SU-DHL-6 (cell line): ENCODE data around the gene UGT1A10.

Experiments used
- H2AFZ ChIP-seq: fragments of 200-600 bp; sonication (generic); 2 replicates; pipeline ENCODE4 v1.6.1; 2014; ENCODE audit warnings: low read depth, mild to moderate bottlenecking, moderate library complexity, mixed read lengths, antibody characterized with exemption, low read length; ENCODE audit not compliant: severe bottlenecking
- H3F3A ChIP-seq: fragments of 200-600 bp; shearing (Covaris generic); 2 replicates; pipeline ENCODE4 v1.6.0; 2016; ENCODE audit warnings: antibody characterized with exemption, mild to moderate bottlenecking; ENCODE audit not compliant: insufficient read depth
- H3K27ac ChIP-seq: fragments of 200-600 bp; sonication (generic); 2 replicates; pipeline ENCODE4 v1.5.1; 2016; ENCODE audit warnings: low read depth, mild to moderate bottlenecking, low read length, moderate library complexity, mixed read lengths
- H3K27me3 ChIP-seq: fragments of 200-600 bp; sonication (generic), shearing (Covaris generic); 2 replicates; pipeline ENCODE4 v1.6.0; 2014; ENCODE audit warnings: mild to moderate bottlenecking, low read length
- H3K36me3 ChIP-seq: fragments of 200-600 bp; sonication (generic); 2 replicates; pipeline ENCODE4 v1.6.1; 2014; ENCODE audit warnings: mild to moderate bottlenecking, low read length, mixed read lengths
- H3K4me2 ChIP-seq: fragments of 300-600, 200-600 bp; shearing (Covaris generic), sonication (generic); 2 replicates; pipeline ENCODE4 v1.6.0; 2014; ENCODE audit warnings: low read length, low read depth, mild to moderate bottlenecking; ENCODE audit not compliant: poor library complexity, severe bottlenecking
- H3K4me3 ChIP-seq: fragments of 200-600 bp; sonication (generic); 2 replicates; pipeline ENCODE4 v1.5.1; 2014; ENCODE audit warnings: antibody characterized with exemption, low read length, mild to moderate bottlenecking, mixed read lengths; ENCODE audit not compliant: insufficient read depth, poor library complexity, severe bottlenecking
- H3K79me2 ChIP-seq: fragments of 200-600 bp; sonication (generic); 2 replicates; pipeline ENCODE4 v1.6.1; 2014; ENCODE audit warnings: mild to moderate bottlenecking, low read length, moderate library complexity; ENCODE audit not compliant: insufficient read depth
- H3K9ac ChIP-seq: fragments of 200-600 bp; sonication (generic); 2 replicates; pipeline ENCODE4 v1.7.0; 2014; ENCODE audit warnings: mild to moderate bottlenecking, low read length
- H3K9me2 ChIP-seq: fragments of 200-600 bp; sonication (generic); replicated peaks from 2 replicates; pipeline ENCODE4 v1.6.1; 2014; ENCODE audit warnings: low read length; ENCODE audit not compliant: insufficient read depth
- H3K9me3 ChIP-seq: fragments of 200-600 bp; sonication (generic); 2 replicates; pipeline ENCODE4 v1.6.1; 2014; ENCODE audit warnings: low read length, mixed read lengths; ENCODE audit not compliant: insufficient read depth
- H4K20me1 ChIP-seq: fragments of 200-600 bp; sonication (generic); 2 replicates; pipeline ENCODE4 v1.6.1; 2014; ENCODE audit warnings: low read depth, mild to moderate bottlenecking, antibody characterized with exemption, low read length, moderate library complexity, mixed read lengths
- EZH2phosphoT487 ChIP-seq: fragments of 200-600 bp; sonication (generic), shearing (Covaris generic); conservative IDR thresholded peaks from 2 replicates; pipeline ENCODE4 v1.6.1; 2018; ENCODE audit warnings: mild to moderate bottlenecking, antibody characterized with exemption, low read length, moderate library complexity, mixed read lengths
- TF ChIP-seq, protein P1 (sequence below): fragments of 200-600 bp; sonication (generic); IDR thresholded peaks from one replicate; pipeline ENCODE4 v1.5.1; 2017; ENCODE audit warnings: antibody characterized with exemption, mild to moderate bottlenecking, low read length, moderate library complexity; ENCODE audit not compliant: insufficient read depth, poor library complexity, severe bottlenecking

UGT1A10 gene

DNA sequence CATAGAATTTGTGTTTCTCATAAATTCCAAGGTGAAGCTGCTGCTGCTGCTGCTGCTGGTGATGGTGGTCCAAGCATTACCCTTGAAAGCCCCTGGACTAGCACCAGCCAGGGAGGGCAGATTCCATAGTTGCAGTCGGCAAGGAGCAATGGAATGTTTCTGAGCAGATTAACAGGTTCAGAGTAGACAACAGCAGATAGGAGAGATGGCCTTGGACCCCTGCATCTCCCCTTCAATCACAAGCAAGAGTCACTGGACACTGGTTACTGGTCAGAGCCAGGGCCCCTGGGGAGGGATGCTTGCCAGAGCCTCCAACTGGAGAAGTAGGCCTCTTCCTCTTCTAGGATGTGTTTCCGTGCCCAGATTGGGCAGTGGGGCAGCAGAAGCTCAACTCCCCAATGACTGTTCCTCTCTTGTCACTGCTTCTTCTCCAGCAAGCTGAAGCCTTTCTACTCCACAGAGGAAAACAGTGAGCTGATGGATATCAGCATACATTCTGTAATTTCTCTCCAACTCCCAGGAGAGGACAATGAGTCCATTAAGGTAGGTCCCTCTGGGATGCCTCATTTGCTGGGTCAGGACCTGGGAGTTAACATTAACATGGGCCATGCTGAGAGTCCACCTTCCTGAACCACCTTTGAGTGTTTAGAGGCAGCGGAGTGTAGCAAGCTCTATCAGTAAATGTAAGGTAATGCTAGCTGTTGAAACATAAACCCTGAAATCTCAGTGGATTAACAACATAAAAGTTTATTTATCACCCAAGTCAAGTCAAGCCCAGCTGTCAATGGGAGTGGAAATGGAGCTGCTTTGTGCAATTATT is 177.2 kb downstream of the UGT1A10 start:
- no peak overlapping the region for H3K4me3 ChIP-seq
- no peak overlapping the region for H3K9ac ChIP-seq
- H3K36me3 ChIP-seq: no peaks in the 10 kb centered on the region
- TF ChIP-seq, protein P1, sequence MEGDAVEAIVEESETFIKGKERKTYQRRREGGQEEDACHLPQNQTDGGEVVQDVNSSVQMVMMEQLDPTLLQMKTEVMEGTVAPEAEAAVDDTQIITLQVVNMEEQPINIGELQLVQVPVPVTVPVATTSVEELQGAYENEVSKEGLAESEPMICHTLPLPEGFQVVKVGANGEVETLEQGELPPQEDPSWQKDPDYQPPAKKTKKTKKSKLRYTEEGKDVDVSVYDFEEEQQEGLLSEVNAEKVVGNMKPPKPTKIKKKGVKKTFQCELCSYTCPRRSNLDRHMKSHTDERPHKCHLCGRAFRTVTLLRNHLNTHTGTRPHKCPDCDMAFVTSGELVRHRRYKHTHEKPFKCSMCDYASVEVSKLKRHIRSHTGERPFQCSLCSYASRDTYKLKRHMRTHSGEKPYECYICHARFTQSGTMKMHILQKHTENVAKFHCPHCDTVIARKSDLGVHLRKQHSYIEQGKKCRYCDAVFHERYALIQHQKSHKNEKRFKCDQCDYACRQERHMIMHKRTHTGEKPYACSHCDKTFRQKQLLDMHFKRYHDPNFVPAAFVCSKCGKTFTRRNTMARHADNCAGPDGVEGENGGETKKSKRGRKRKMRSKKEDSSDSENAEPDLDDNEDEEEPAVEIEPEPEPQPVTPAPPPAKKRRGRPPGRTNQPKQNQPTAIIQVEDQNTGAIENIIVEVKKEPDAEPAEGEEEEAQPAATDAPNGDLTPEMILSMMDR: no peak
- no peak for TF ChIP-seq EZH2phosphoT487
- H3K27me3 ChIP-seq: no peaks in the 10 kb centered on the region
- H3K4me2 ChIP-seq: no peak overlapping the region
- H3K9me2 ChIP-seq: no peaks in the 10 kb centered on the region
- no peak overlapping the region for H3K27ac ChIP-seq
- H3K79me2 ChIP-seq: no peaks in the 10 kb centered on the region
- no peaks in the 10 kb centered on the region for H4K20me1 ChIP-seq
- no peak overlapping the region for H2AFZ ChIP-seq
- H3K9me3 ChIP-seq: no peaks in the 10 kb centered on the region
- no peaks in the 10 kb centered on the region for H3F3A ChIP-seq

DNA sequence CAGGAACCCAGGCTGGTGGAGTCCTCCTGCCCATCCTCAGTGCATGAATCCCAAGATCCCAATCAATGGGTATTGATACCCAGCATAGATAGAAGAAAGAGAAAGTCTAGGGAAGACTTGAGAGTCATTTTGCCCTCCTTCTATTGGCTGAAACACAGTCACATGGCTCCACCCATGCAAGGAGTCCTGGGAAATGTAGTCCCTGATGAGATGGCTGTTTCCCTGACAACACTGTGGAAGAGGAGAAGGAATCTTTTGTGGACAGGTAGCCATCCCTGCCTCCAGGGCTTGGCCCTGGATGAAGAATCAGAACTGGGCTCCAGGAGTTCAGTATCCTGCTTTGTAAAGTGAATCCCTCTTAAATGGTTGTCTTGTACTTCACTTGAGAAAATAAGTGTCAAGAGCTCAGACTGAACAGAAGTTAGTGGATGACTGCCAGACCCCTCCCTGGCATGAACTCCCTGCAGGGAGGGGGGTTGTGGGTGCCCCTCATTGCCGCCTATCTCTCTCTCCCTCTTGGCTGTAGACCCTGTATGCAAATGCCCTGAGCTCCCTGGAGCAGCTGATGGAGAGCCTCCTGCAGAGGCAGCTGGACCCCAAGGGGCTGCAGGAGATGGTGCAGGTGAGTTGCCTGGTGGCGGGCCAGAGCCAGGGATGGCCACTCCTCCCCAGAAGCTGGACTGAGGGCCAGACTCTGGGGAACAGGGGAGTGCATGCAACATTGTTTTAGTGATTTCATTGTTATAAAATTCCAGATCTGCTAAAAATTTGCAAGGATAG is 178.0 kb downstream of the UGT1A10 start:
- H3K36me3 ChIP-seq: no peaks in the 10 kb centered on the region
- no peak overlapping the region for H3K9ac ChIP-seq
- H3K27me3 ChIP-seq: no peaks in the 10 kb centered on the region
- no peaks in the 10 kb centered on the region for H3F3A ChIP-seq
- H3K79me2 ChIP-seq: no peaks in the 10 kb centered on the region
- H3K27ac ChIP-seq: no peak overlapping the region
- H2AFZ ChIP-seq: no peak overlapping the region
- no peak overlapping the region for H3K4me3 ChIP-seq
- no peaks in the 10 kb centered on the region for H3K9me3 ChIP-seq
- no peak for TF ChIP-seq EZH2phosphoT487
- TF ChIP-seq, protein P1: no peak
- no peak overlapping the region for H3K4me2 ChIP-seq
- no peaks in the 10 kb centered on the region for H4K20me1 ChIP-seq
- no peaks in the 10 kb centered on the region for H3K9me2 ChIP-seq

DNA sequence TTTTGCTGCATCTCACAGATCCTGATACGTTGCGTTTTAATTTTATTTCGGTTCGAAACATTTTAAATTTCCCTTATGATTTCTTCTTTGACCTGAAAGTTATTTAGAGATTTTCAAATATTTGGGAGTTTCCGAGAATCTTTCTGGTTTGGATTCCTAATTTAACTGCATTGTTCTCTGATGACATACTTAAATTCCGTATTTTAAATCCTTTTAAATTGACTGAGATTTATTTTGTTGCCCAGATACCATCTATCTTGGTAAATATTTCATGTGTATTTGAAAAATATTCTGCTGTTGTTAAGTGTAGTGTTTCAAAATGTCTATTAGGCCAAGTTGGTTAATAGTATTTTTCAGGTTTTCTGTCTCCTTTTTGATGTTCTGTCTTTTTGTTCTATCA is 179.6 kb downstream of the UGT1A10 start:
- no peaks in the 10 kb centered on the region for H3K36me3 ChIP-seq
- no peaks in the 10 kb centered on the region for H3K9me2 ChIP-seq
- H4K20me1 ChIP-seq: no peaks in the 10 kb centered on the region
- no peak overlapping the region for H2AFZ ChIP-seq
- no peak overlapping the region for H3K4me2 ChIP-seq
- no peaks in the 10 kb centered on the region for H3K79me2 ChIP-seq
- H3F3A ChIP-seq: no peaks in the 10 kb centered on the region
- no peak overlapping the region for H3K4me3 ChIP-seq
- no peak overlapping the region for H3K9ac ChIP-seq
- no peaks in the 10 kb centered on the region for H3K27me3 ChIP-seq
- no peak for TF ChIP-seq EZH2phosphoT487
- TF ChIP-seq, protein P1: no peak
- H3K27ac ChIP-seq: no peak overlapping the region
- H3K9me3 ChIP-seq: no peaks in the 10 kb centered on the region
